ENCODE measurements around the gene LHFPL2. TPM values are rescaled to one million over a fixed set of nuclear protein-coding genes. Genes with fewer than 3 reads are reported as not detected.

The LHFPL2 gene
- total RNA-seq, 2 donors from 2014 or later: 0.12 to 0.21 TPM

DNA sequence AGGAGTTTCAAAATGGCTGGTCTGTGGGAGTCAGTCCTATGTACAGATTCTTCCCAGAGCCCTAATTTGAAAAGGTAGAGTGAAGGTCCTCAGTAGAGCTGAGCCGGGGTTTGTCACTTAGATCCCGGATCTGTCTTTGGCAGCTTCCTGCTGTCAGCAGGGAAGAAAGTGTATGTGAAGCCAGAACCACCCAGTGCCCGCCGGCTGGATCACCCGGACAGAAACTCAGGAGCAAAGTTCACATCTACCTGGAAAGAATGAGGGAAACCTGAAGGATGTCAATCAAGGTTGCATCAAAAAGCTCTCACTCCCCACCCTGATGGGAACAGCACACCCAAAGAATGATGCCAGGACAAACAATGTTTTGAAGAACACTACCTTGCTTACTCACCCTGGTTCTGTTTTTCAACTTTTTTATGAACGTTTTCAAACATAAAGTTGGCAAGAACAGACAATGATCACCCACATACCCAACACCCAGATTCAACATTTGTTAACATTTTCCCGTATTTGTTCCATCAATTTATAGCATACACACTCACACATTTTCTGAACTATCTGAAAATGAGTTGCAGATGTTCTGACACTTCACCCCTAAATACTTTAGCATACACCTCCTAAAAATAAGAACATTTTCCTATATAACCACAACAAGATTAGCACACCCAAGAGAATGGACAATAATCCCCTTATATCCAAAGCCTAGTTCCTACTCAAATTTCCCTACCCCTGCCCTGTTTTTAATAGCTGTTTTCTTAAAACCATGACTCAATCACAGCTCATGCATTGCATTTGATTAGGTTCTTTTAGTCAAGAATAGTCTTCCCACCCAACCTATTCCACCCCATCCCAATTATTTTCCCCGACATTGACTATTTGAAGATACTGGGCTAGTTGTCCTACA, 133.9 kb downstream of the LHFPL2 start:
- peaks cover 6% of the 10 kb centered on the region for H3K4me1 Mint-ChIP-seq (ENCODE audit: low read depth)
- no peak for DNase-seq
- H3K4me3 Mint-ChIP-seq: no peak overlapping the region
- H3K27me3 Mint-ChIP-seq (ENCODE audit: low read depth): peaks cover 82% of the 10 kb centered on the region
- no peak overlapping the region for H3K27ac Mint-ChIP-seq
- ATAC-seq (replicated peaks in 1 of 2): no peak
- no peaks in the 10 kb centered on the region for H3K36me3 Mint-ChIP-seq (ENCODE audit: insufficient read depth in 2 of 2)
- H3K9me3 Mint-ChIP-seq: no peaks in the 10 kb centered on the region

- DNase-seq: no peak
- Mint-ChIP-seq H3K27ac (no peak overlapping the region), H3K27me3 (ENCODE audit: low read depth) (peaks cover 87% of the 10 kb centered on the region), H3K4me3 (no peak overlapping the region), H3K36me3 (ENCODE audit: insufficient read depth in 2 of 2) (no peaks in the 10 kb centered on the region), H3K4me1 (ENCODE audit: low read depth) (peaks cover 17% of the 10 kb centered on the region), H3K9me3 (no peaks in the 10 kb centered on the region)
- no peak for ATAC-seq (replicated peaks in 1 of 2)
Measured at GRCh38 chr5:78513441-78513840, 135.1 kb downstream of the LHFPL2 start.

- H3K27ac Mint-ChIP-seq: no peak overlapping the region
- DNase-seq: no peak
- no peaks in the 10 kb centered on the region for H3K36me3 Mint-ChIP-seq (ENCODE audit: insufficient read depth in 2 of 2)
- peaks cover 87% of the 10 kb centered on the region for H3K27me3 Mint-ChIP-seq (ENCODE audit: low read depth)
- no peak for ATAC-seq (replicated peaks in 1 of 2)
- peaks cover 17% of the 10 kb centered on the region for H3K4me1 Mint-ChIP-seq (ENCODE audit: low read depth)
- H3K4me3 Mint-ChIP-seq: no peak overlapping the region
- no peaks in the 10 kb centered on the region for H3K9me3 Mint-ChIP-seq
Measured at GRCh38 chr5:78512435-78512834, 136.1 kb downstream of the LHFPL2 start.

GRCh38 chr5:78511121-78511906, 137.3 kb downstream of the LHFPL2 start:
- no peaks in the 10 kb centered on the region for H3K9me3 Mint-ChIP-seq

DNA sequence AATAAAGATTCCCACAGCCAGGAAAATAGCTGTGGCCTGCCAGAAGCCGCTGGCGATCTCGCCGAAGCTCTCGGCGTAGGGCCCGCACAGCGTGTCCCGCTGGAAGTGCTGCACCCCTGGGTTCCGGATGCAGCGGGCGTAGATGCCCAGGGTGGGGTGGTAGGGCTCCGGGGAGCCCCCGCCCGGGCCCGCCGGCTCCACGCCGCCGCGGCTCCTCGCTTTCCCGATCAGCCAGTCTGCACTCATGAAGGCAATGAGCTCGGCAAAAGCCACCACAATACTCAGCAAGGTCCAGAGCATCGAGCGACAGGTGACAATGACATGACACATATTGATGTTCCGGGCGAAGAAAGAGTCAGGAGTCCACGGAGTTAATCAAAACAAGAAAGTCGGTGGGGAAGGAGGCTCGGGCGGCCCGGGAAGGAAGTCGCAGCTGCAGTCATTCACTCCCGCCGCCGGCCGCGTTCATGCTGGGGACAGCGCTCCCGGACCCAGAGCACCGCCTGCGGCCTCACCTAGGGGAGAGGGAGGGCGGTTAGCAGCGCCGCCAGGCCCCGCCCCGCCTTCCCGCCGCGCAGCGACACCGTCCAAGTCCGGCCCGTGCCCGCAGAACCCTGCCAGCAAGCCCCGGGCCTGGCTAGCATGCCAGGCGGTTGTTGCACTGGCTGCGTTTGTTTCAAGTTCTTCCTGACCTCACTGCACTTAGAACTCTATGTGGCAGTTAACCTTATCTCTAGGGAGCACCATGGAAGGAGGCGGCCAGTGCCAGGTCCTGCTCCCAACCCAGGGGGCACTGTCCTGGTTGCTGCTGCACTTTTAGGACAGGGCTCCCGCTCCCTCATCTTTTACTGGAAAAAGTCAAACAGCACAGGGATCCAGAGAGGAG, 138.4 kb downstream of the LHFPL2 start:
- no peaks in the 10 kb centered on the region for H3K9me3 Mint-ChIP-seq
- ATAC-seq (replicated peaks in 1 of 2): peak; percentile 83 to 85
- H3K4me1 Mint-ChIP-seq (ENCODE audit: low read depth): peaks cover 17% of the 10 kb centered on the region
- peak; percentile 38 to 50 for DNase-seq
- H3K27me3 Mint-ChIP-seq (ENCODE audit: low read depth): peaks cover 72% of the 10 kb centered on the region
- no peaks in the 10 kb centered on the region for H3K36me3 Mint-ChIP-seq (ENCODE audit: insufficient read depth in 2 of 2)
- H3K27ac Mint-ChIP-seq: no peak overlapping the region
- peak overlapping the region; percentile 80 to 85 for H3K4me3 Mint-ChIP-seq

More at GRCh38 chr5:78511121-78511906, 137.3 kb downstream of the LHFPL2 start:
- no peaks in the 10 kb centered on the region for H3K36me3 Mint-ChIP-seq (ENCODE audit: insufficient read depth in 2 of 2)
- H3K4me3 Mint-ChIP-seq: no peak overlapping the region
- ATAC-seq (replicated peaks in 1 of 2) (no peak), DNase-seq (no peak)
- H3K27ac Mint-ChIP-seq: no peak overlapping the region
- H3K4me1 Mint-ChIP-seq (ENCODE audit: low read depth): peaks cover 17% of the 10 kb centered on the region
- H3K27me3 Mint-ChIP-seq (ENCODE audit: low read depth): peaks cover 83% of the 10 kb centered on the region

- Mint-ChIP-seq H3K4me3 (peak overlapping the region; percentile 80 to 85), H3K36me3 (ENCODE audit: insufficient read depth in 2 of 2) (no peaks in the 10 kb centered on the region), H3K27me3 (ENCODE audit: low read depth) (peaks cover 66% of the 10 kb centered on the region), H3K27ac (no peak overlapping the region), H3K4me1 (ENCODE audit: low read depth) (peaks cover 17% of the 10 kb centered on the region), H3K9me3 (no peaks in the 10 kb centered on the region)
- DNase-seq (no peak), ATAC-seq (replicated peaks in 1 of 2) (peak; percentile 16 to 17)
Measured at GRCh38 chr5:78509145-78509865, 139.3 kb downstream of the LHFPL2 start.

DNA sequence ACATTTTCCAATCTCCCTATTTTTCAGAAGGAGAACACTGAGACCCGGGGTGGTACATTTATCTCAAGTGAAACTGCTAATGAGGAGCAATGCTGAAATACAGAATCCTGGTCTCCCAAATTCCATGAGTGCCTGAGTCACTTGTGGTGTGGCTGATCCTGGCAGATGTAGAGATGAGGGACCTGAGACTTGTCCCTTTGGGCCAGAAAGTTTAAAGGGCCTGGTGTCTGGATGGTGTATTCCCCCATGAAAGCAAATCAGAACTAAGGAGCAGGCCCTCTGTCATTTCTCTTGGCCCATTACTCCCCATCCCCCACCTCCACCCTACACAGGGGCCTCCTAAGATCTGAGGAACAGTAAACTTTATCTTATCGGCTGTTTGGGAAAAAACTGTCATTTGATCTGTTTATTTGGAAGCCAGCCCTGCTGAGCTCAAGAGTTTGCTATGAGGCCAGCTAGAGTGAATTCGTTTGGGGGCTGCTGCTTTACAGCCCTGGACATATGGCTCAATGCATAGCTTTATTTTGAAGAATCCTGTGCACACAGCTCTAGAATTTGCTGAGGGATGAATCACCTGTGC, 140.3 kb downstream of the LHFPL2 start:
- no peaks in the 10 kb centered on the region for H3K36me3 Mint-ChIP-seq (ENCODE audit: insufficient read depth in 2 of 2)
- peaks cover 59% of the 10 kb centered on the region for H3K27me3 Mint-ChIP-seq (ENCODE audit: low read depth)
- H3K9me3 Mint-ChIP-seq: no peaks in the 10 kb centered on the region
- H3K27ac Mint-ChIP-seq: no peak overlapping the region
- DNase-seq: no peak
- no peak overlapping the region for H3K4me3 Mint-ChIP-seq
- H3K4me1 Mint-ChIP-seq (ENCODE audit: low read depth): peaks cover 17% of the 10 kb centered on the region
- no peak for ATAC-seq (replicated peaks in 1 of 2)

DNA sequence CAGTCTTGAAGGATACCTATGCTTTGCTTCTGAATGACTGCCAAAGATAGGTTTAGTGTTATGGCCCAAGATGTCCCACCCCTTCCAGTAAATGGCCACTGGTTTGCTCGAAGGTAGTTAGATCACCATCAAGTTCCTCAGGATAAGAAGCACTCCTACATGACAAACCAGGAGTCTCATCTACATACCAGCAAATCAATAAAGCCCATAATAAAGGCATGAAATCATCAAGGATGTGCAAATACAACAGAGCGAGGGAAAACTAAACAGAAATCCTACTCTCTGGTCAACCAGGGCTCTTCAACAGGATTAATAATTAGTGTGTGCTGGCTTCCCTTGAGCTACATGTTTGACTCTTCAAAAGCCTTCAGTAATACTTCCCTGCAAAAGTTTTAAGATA, 141.0 kb downstream of the LHFPL2 start:
- Mint-ChIP-seq H3K4me1 (ENCODE audit: low read depth) (peaks cover 17% of the 10 kb centered on the region), H3K4me3 (no peak overlapping the region), H3K9me3 (no peaks in the 10 kb centered on the region), H3K27me3 (ENCODE audit: low read depth) (peaks cover 53% of the 10 kb centered on the region), H3K36me3 (ENCODE audit: insufficient read depth in 2 of 2) (no peaks in the 10 kb centered on the region), H3K27ac (no peak overlapping the region)
- DNase-seq: no peak
- no peak for ATAC-seq (replicated peaks in 1 of 2)

- ATAC-seq (replicated peaks in 1 of 2) (no peak), DNase-seq (no peak)
- Mint-ChIP-seq H3K36me3 (ENCODE audit: insufficient read depth in 2 of 2) (no peaks in the 10 kb centered on the region), H3K27me3 (ENCODE audit: low read depth) (peaks cover 55% of the 10 kb centered on the region), H3K9me3 (no peaks in the 10 kb centered on the region), H3K4me3 (no peak overlapping the region), H3K27ac (no peak overlapping the region), H3K4me1 (ENCODE audit: low read depth) (peaks cover 17% of the 10 kb centered on the region)
Measured at GRCh38 chr5:78506261-78507024, 142.1 kb downstream of the LHFPL2 start.

DNA sequence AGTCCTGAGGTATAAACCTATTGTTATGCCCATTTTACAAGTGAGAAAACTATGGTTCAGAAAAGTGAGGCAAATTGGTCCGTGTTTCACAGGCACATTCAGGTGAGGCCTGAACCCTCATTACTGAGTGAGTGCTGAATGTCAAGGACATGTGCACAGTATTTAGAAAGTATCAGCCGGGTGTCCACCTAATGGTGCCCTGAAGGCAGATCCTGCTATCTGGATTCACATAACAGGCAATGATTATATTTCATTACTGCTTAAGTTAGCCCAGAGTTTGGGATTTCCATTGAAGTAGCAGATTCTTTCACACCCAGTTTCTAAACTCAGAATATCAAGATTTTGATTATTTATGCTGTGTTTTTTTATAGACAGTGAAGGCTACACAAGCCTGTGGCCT, 142.7 kb downstream of the LHFPL2 start:
- ATAC-seq (replicated peaks in 1 of 2) (no peak), DNase-seq (no peak)
- Mint-ChIP-seq H3K4me3 (no peak overlapping the region), H3K27me3 (ENCODE audit: low read depth) (peaks cover 55% of the 10 kb centered on the region), H3K9me3 (no peaks in the 10 kb centered on the region), H3K36me3 (ENCODE audit: insufficient read depth in 2 of 2) (no peaks in the 10 kb centered on the region), H3K4me1 (ENCODE audit: low read depth) (peaks cover 17% of the 10 kb centered on the region), H3K27ac (no peak overlapping the region)
